HEK293 (cell line): Measurements from ENCODE around the gene FAM217B.

Experiments
- BCL11A ChIP-seq: fragments of 450-650 bp; formaldehyde crosslinking; IDR thresholded peaks from 2 replicates; pipeline ENCODE4 v1.5.1; 2016; ENCODE audit warnings: low read depth, missing biosample characterization, missing genetic modification characterization
- GFI1B ChIP-seq: fragments of 450-650 bp; formaldehyde crosslinking; IDR thresholded peaks from 2 replicates; pipeline ENCODE4 v1.5.1; 2016; ENCODE audit warnings: missing biosample characterization, missing genetic modification characterization
- KLF16 ChIP-seq: fragments of 450-650 bp; formaldehyde crosslinking; IDR thresholded peaks from 2 replicates; pipeline ENCODE4 v1.5.1; 2017; ENCODE audit warnings: missing biosample characterization, missing genetic modification characterization
- MYNN ChIP-seq: fragments of 450-650 bp; formaldehyde crosslinking; IDR thresholded peaks from 2 replicates; pipeline ENCODE4 v1.5.1; 2016; ENCODE audit warnings: missing biosample characterization, missing genetic modification characterization, borderline replicate concordance
- SP7 ChIP-seq: fragments of 450-650 bp; formaldehyde crosslinking; IDR thresholded peaks from 2 replicates; pipeline ENCODE4 v1.5.1; 2016; ENCODE audit warnings: missing biosample characterization, missing genetic modification characterization
- YY2 ChIP-seq: fragments of 450-650 bp; formaldehyde crosslinking; IDR thresholded peaks from 2 replicates; pipeline ENCODE4 v1.5.1; 2016; ENCODE audit warnings: missing biosample characterization, missing genetic modification characterization
- ZBTB48 ChIP-seq: fragments of 450-650 bp; formaldehyde crosslinking; IDR thresholded peaks from 2 replicates; pipeline ENCODE4 v1.5.1; 2016; ENCODE audit warnings: missing biosample characterization, missing genetic modification characterization
- ZBTB8A ChIP-seq: fragments of 450-650 bp; formaldehyde crosslinking; IDR thresholded peaks from 2 replicates; pipeline ENCODE4 v1.5.1; 2016; ENCODE audit warnings: missing biosample characterization, missing genetic modification characterization
- ZEB2 ChIP-seq: fragments of 450-650 bp; formaldehyde crosslinking; IDR thresholded peaks from 2 replicates; pipeline ENCODE4 v1.5.1; 2016; ENCODE audit warnings: missing biosample characterization, missing genetic modification characterization
- ZIC2 ChIP-seq: fragments of 450-650 bp; formaldehyde crosslinking; IDR thresholded peaks from 2 replicates; pipeline ENCODE4 v1.5.1; 2016; ENCODE audit warnings: missing biosample characterization, missing genetic modification characterization
- ZNF311 ChIP-seq: fragments of 450-650 bp; formaldehyde crosslinking; IDR thresholded peaks from 2 replicates; pipeline ENCODE4 v1.5.1; 2017; ENCODE audit warnings: missing biosample characterization, missing genetic modification characterization, borderline replicate concordance
- ZNF423 ChIP-seq: fragments of 450-650 bp; formaldehyde crosslinking; IDR thresholded peaks from 2 replicates; pipeline ENCODE4 v1.5.1; 2016; ENCODE audit warnings: missing biosample characterization, missing genetic modification characterization
- ZNF521 ChIP-seq: fragments of 450-650 bp; formaldehyde crosslinking; IDR thresholded peaks from 2 replicates; pipeline ENCODE4 v1.5.1; 2017; ENCODE audit warnings: missing biosample characterization, mild to moderate bottlenecking, missing genetic modification characterization
- ZNF600 ChIP-seq: fragments of 450-650 bp; formaldehyde crosslinking; IDR thresholded peaks from 2 replicates; pipeline ENCODE4 v1.5.1; 2016; ENCODE audit warnings: missing biosample characterization, missing genetic modification characterization
- ZNF660 ChIP-seq: fragments of 450-650 bp; IDR thresholded peaks from 2 replicates; pipeline ENCODE4 v1.5.1; 2018; ENCODE audit warnings: missing biosample characterization, mild to moderate bottlenecking, missing genetic modification characterization
- ZNF777 ChIP-seq: fragments of 450-650 bp; formaldehyde crosslinking; IDR thresholded peaks from 2 replicates; pipeline ENCODE4 v1.5.1; 2017; ENCODE audit warnings: missing biosample characterization, missing genetic modification characterization, borderline replicate concordance
- ZNF843 ChIP-seq: fragments of 450-650 bp; formaldehyde crosslinking; IDR thresholded peaks from 2 replicates; pipeline ENCODE4 v1.5.1; 2016; ENCODE audit warnings: missing biosample characterization, missing genetic modification characterization
- ZXDB ChIP-seq: fragments of 450-650 bp; formaldehyde crosslinking; IDR thresholded peaks from 2 replicates; pipeline ENCODE4 v1.5.1; 2016; ENCODE audit warnings: missing biosample characterization, missing genetic modification characterization
- TF ChIP-seq, protein P1 (sequence below): fragments of 450-650 bp; formaldehyde crosslinking; IDR thresholded peaks from 2 replicates; pipeline ENCODE4 v1.5.1; 2016; ENCODE audit warnings: missing biosample characterization, missing genetic modification characterization
- TF ChIP-seq, protein P2 (sequence below): fragments of 450-650 bp; formaldehyde crosslinking; optimal IDR thresholded peaks from 2 replicates; pipeline ENCODE3; 2016; ENCODE audit warnings: missing biosample characterization, mild to moderate bottlenecking, missing genetic modification characterization
- TF ChIP-seq, protein P3 (sequence below): fragments of 450-650 bp; formaldehyde crosslinking; IDR thresholded peaks from 2 replicates; pipeline ENCODE4 v1.5.1; 2016; ENCODE audit warnings: missing biosample characterization, missing genetic modification characterization
- TF ChIP-seq, protein P4 (sequence below): fragments of 450-650 bp; formaldehyde crosslinking; IDR thresholded peaks from 2 replicates; pipeline ENCODE4 v1.5.1; 2016; ENCODE audit warnings: missing biosample characterization, missing genetic modification characterization
- TF ChIP-seq, protein P5 (sequence below): fragments of 450-650 bp; formaldehyde crosslinking; IDR thresholded peaks from 2 replicates; pipeline ENCODE4 v1.5.1; 2017; ENCODE audit warnings: missing biosample characterization, missing genetic modification characterization
- TF ChIP-seq, protein P6 (sequence below): fragments of 450-650 bp; formaldehyde crosslinking; IDR thresholded peaks from 2 replicates; pipeline ENCODE4 v1.5.1; 2016; ENCODE audit warnings: missing biosample characterization, missing genetic modification characterization
- TF ChIP-seq, protein P7 (sequence below): fragments of 450-650 bp; formaldehyde crosslinking; IDR thresholded peaks from 2 replicates; pipeline ENCODE4 v1.5.1; 2016; ENCODE audit warnings: missing biosample characterization, missing genetic modification characterization

FAM217B gene

DNA sequence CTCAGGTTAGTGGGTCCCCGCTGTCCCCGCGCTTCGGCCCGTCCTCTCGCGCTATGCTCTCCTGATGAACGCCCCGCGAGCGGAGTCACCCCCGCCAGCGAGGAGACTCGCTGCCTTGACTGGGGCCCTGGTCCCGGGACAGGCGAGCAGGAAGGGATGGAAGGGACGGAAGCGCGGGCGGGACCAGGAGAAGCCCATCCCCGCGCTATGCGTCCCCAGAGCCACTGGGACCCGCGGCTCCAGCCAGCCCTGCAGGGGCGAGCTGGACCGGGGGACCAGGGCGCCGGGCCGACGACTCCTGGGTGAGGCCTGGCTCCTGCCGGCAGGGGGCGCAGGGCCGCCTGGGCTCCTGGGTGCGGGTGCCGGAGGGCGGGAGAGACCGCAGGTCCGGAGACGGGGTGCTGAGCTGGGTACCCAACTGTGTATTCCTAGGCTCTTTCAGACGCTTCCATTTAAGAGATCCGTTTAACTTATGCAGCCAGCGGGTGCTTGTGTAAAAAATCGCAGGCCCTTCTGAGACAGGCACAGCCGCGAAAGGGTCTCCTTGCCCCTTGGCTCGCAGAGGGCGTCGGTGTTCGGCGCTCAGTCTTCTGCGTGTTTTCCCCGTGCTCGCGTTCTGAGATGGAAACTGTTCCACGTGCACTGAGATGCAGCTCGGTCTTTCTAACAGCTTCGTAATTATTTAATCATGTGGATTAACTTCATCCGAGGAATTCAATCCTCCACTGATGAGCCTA, 6.2 kb upstream of the FAM217B start (continued):
- TF ChIP-seq ZNF843 (tag by site-specific recombination) (no peak), MYNN (tag by site-specific recombination) (no peak), ZBTB48 (tag by site-specific recombination) (0 out of 2 replicates have a peak, but pooled peaks have one; percentile 42), ZNF600 (tag by site-specific recombination) (peak; percentile 30; the same call in 1 of the 2 replicates), SP7 (tag by site-specific recombination) (peak; percentile 52), ZNF521 (no peak), ZNF423 (peak; percentile 41; the same call in 1 of the 2 replicates), ZNF660 (tag by site-specific recombination) (0 out of 2 replicates have a peak, but pooled peaks have one; percentile 46), ZBTB8A (tag by site-specific recombination) (peak; percentile 85), ZNF311 (tag by site-specific recombination) (no peak), BCL11A (tag by site-specific recombination) (no peak), GFI1B (no peak), ZEB2 (tag by site-specific recombination) (peak; percentile 53), YY2 (tag by site-specific recombination) (no peak), ZIC2 (tag by site-specific recombination) (peak; percentile 37; the same call in 1 of the 2 replicates), ZXDB (tag by site-specific recombination) (peak; percentile 92), KLF16 (tag by site-specific recombination) (peak; percentile 63; the same call in 1 of the 2 replicates), ZNF777 (no peak)
- TF ChIP-seq, protein P1, sequence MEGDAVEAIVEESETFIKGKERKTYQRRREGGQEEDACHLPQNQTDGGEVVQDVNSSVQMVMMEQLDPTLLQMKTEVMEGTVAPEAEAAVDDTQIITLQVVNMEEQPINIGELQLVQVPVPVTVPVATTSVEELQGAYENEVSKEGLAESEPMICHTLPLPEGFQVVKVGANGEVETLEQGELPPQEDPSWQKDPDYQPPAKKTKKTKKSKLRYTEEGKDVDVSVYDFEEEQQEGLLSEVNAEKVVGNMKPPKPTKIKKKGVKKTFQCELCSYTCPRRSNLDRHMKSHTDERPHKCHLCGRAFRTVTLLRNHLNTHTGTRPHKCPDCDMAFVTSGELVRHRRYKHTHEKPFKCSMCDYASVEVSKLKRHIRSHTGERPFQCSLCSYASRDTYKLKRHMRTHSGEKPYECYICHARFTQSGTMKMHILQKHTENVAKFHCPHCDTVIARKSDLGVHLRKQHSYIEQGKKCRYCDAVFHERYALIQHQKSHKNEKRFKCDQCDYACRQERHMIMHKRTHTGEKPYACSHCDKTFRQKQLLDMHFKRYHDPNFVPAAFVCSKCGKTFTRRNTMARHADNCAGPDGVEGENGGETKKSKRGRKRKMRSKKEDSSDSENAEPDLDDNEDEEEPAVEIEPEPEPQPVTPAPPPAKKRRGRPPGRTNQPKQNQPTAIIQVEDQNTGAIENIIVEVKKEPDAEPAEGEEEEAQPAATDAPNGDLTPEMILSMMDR, result peak; percentile 90
- TF ChIP-seq, protein P2, sequence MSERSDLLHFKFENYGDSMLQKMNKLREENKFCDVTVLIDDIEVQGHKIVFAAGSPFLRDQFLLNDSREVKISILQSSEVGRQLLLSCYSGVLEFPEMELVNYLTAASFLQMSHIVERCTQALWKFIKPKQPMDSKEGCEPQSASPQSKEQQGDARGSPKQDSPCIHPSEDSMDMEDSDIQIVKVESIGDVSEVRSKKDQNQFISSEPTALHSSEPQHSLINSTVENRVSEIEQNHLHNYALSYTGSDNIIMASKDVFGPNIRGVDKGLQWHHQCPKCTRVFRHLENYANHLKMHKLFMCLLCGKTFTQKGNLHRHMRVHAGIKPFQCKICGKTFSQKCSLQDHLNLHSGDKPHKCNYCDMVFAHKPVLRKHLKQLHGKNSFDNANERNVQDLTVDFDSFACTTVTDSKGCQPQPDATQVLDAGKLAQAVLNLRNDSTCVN, result peak; percentile 78
- TF ChIP-seq, protein P3, sequence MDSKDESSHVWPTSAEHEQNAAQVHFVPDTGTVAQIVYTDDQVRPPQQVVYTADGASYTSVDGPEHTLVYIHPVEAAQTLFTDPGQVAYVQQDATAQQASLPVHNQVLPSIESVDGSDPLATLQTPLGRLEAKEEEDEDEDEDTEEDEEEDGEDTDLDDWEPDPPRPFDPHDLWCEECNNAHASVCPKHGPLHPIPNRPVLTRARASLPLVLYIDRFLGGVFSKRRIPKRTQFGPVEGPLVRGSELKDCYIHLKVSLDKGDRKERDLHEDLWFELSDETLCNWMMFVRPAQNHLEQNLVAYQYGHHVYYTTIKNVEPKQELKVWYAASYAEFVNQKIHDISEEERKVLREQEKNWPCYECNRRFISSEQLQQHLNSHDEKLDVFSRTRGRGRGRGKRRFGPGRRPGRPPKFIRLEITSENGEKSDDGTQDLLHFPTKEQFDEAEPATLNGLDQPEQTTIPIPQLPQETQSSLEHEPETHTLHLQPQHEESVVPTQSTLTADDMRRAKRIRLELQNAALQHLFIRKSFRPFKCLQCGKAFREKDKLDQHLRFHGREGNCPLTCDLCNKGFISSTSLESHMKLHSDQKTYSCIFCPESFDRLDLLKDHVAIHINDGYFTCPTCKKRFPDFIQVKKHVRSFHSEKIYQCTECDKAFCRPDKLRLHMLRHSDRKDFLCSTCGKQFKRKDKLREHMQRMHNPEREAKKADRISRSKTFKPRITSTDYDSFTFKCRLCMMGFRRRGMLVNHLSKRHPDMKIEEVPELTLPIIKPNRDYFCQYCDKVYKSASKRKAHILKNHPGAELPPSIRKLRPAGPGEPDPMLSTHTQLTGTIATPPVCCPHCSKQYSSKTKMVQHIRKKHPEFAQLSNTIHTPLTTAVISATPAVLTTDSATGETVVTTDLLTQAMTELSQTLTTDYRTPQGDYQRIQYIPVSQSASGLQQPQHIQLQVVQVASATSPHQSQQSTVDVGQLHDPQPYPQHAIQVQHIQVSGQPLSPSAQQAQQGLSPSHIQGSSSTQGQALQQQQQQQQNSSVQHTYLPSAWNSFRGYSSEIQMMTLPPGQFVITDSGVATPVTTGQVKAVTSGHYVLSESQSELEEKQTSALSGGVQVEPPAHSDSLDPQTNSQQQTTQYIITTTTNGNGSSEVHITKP (tag by site-specific recombination), result peak; percentile 44; the same call in 1 of the 2 replicates
- TF ChIP-seq, protein P4, sequence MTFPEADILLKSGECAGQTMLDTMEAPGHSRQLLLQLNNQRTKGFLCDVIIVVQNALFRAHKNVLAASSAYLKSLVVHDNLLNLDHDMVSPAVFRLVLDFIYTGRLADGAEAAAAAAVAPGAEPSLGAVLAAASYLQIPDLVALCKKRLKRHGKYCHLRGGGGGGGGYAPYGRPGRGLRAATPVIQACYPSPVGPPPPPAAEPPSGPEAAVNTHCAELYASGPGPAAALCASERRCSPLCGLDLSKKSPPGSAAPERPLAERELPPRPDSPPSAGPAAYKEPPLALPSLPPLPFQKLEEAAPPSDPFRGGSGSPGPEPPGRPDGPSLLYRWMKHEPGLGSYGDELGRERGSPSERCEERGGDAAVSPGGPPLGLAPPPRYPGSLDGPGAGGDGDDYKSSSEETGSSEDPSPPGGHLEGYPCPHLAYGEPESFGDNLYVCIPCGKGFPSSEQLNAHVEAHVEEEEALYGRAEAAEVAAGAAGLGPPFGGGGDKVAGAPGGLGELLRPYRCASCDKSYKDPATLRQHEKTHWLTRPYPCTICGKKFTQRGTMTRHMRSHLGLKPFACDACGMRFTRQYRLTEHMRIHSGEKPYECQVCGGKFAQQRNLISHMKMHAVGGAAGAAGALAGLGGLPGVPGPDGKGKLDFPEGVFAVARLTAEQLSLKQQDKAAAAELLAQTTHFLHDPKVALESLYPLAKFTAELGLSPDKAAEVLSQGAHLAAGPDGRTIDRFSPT (tag by site-specific recombination), result peak; percentile 68; the same call in 1 of the 2 replicates
- TF ChIP-seq, protein P5, sequence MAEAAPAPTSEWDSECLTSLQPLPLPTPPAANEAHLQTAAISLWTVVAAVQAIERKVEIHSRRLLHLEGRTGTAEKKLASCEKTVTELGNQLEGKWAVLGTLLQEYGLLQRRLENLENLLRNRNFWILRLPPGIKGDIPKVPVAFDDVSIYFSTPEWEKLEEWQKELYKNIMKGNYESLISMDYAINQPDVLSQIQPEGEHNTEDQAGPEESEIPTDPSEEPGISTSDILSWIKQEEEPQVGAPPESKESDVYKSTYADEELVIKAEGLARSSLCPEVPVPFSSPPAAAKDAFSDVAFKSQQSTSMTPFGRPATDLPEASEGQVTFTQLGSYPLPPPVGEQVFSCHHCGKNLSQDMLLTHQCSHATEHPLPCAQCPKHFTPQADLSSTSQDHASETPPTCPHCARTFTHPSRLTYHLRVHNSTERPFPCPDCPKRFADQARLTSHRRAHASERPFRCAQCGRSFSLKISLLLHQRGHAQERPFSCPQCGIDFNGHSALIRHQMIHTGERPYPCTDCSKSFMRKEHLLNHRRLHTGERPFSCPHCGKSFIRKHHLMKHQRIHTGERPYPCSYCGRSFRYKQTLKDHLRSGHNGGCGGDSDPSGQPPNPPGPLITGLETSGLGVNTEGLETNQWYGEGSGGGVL (tag by site-specific recombination), result no peak; the same call in 1 of the 2 replicates
- TF ChIP-seq, protein P6, sequence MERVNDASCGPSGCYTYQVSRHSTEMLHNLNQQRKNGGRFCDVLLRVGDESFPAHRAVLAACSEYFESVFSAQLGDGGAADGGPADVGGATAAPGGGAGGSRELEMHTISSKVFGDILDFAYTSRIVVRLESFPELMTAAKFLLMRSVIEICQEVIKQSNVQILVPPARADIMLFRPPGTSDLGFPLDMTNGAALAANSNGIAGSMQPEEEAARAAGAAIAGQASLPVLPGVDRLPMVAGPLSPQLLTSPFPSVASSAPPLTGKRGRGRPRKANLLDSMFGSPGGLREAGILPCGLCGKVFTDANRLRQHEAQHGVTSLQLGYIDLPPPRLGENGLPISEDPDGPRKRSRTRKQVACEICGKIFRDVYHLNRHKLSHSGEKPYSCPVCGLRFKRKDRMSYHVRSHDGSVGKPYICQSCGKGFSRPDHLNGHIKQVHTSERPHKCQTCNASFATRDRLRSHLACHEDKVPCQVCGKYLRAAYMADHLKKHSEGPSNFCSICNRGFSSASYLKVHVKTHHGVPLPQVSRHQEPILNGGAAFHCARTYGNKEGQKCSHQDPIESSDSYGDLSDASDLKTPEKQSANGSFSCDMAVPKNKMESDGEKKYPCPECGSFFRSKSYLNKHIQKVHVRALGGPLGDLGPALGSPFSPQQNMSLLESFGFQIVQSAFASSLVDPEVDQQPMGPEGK (tag by site-specific recombination), result peak; percentile 78
- TF ChIP-seq, protein P7, sequence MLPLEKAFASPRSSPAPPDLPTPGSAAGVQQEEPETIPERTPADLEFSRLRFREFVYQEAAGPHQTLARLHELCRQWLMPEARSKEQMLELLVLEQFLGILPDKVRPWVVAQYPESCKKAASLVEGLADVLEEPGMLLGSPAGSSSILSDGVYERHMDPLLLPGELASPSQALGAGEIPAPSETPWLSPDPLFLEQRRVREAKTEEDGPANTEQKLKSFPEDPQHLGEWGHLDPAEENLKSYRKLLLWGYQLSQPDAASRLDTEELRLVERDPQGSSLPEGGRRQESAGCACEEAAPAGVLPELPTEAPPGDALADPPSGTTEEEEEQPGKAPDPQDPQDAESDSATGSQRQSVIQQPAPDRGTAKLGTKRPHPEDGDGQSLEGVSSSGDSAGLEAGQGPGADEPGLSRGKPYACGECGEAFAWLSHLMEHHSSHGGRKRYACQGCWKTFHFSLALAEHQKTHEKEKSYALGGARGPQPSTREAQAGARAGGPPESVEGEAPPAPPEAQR (tag by site-specific recombination), result no peak
